GM12878 (cell line): Measurements from ENCODE around the gene SMTNL2. TPM values are rescaled to one million over a fixed set of nuclear protein-coding genes. Genes with fewer than 3 reads are reported as not detected.

Source experiments
- ATAC-seq: fragments of 200-7000 bp; cut with Tn5 transposase; 3 replicates; pipeline ENCODE4 v1.9.1; 2020; ENCODE audit warnings: mild to moderate bottlenecking, moderate library complexity
- BruUV-seq: library from RNA; stranded (reverse); fragments of 400-500 nt; replicated peaks from 2 replicates; lab custom pipeline; 2021; lab: Mats Ljungman, UMichigan
- CTCF ChIA-PET: fragments of 300-600 bp; sonication (Branson Sonifier 250); formaldehyde crosslinking; extraction: SDS; loops from one replicate; lab custom pipeline; 2021; ENCODE audit warnings: inconsistent platforms; lab: Yijun Ruan, JAX
- POLR2A ChIA-PET: fragments of 350-600 bp; formaldehyde crosslinking; extraction: SDS; loops from one replicate; lab custom pipeline; 2021; ENCODE audit warnings: inconsistent platforms; lab: Charles Lee
- RAD21 ChIA-PET: fragments of 300-600 bp; sonication (Branson Sonifier 250); formaldehyde crosslinking; loops from one replicate; lab custom pipeline; 2023; ENCODE audit warnings: antibody characterized with exemption; ENCODE audit not compliant: unreplicated experiment; lab: Charles Lee
- SMC1A ChIA-PET: fragments of 300-600 bp; sonication (Branson Sonifier 250); formaldehyde crosslinking; loops from one replicate; lab custom pipeline; 2023; ENCODE audit not compliant: unreplicated experiment, uncharacterized antibody; lab: Charles Lee
- DNase-seq: peaks from one replicate; pipeline ENCODE4 v3.0.0-alpha.2; 2011; ENCODE audit warnings: low read depth, low spot score
- FAIRE-seq: peaks from 3 replicates; lab custom pipeline; 2011; peaks lifted over from hg19 to GRCh38; lab: Jason Lieb, UNC
- H2AFZ ChIP-seq: 2 replicates; pipeline ENCODE4 v1.6.0; 2011; ENCODE audit warnings: low read depth, low read length, control low read depth; ENCODE audit not compliant: control insufficient read depth
- H3K27ac ChIP-seq: 2 replicates; pipeline ENCODE4 v1.5.1; 2011; ENCODE audit warnings: control low read depth; ENCODE audit not compliant: control insufficient read depth, insufficient read depth
- H3K27me3 ChIP-seq, 2 experiments: replicated peaks in 1 of 2; 2 replicates each; pipeline versions ENCODE4 v1.6.0 to v1.6.1; 2011; ENCODE audit warnings: low read length in 1 of 2; ENCODE audit not compliant: control insufficient read depth in 2 of 2, insufficient read depth in 2 of 2
- H3K36me3 ChIP-seq, 2 experiments: 2 replicates each; pipeline ENCODE4 v1.5.1; 2011; ENCODE audit warnings: low read length in 1 of 2; ENCODE audit not compliant: control insufficient read depth in 2 of 2, insufficient read depth in 2 of 2
- H3K4me1 ChIP-seq: 2 replicates; pipeline ENCODE4 v1.6.1; 2011; ENCODE audit warnings: mild to moderate bottlenecking, low read length, moderate library complexity, mixed read lengths; ENCODE audit not compliant: control insufficient read depth, insufficient read depth
- H3K4me2 ChIP-seq: 2 replicates; pipeline ENCODE4 v1.6.0; 2011; ENCODE audit warnings: control low read depth; ENCODE audit not compliant: control insufficient read depth, insufficient read depth
- H3K4me3 ChIP-seq: fragments of 200-600 bp; sonication (generic); 2 replicates; pipeline ENCODE4 v1.5.1; 2016
- H3K79me2 ChIP-seq: 2 replicates; pipeline ENCODE4 v1.6.0; 2011; ENCODE audit warnings: low read length; ENCODE audit not compliant: control insufficient read depth, insufficient read depth
- H3K9ac ChIP-seq: 2 replicates; pipeline ENCODE4 v1.8.0; 2011; ENCODE audit warnings: low read length, control low read depth, mixed read lengths; ENCODE audit not compliant: control insufficient read depth, insufficient read depth
- H3K9me3 ChIP-seq: replicated peaks from 3 replicates; pipeline ENCODE4 v1.5.1; 2011; ENCODE audit warnings: mild to moderate bottlenecking, low read length; ENCODE audit not compliant: control insufficient read depth, insufficient read depth
- H4K20me1 ChIP-seq: 2 replicates; pipeline ENCODE4 v1.6.0; 2011; ENCODE audit not compliant: control insufficient read depth, insufficient read depth
- ASH2L ChIP-seq: fragments of 300-600, 200-600 bp; sonication (generic); IDR thresholded peaks from 2 replicates; pipeline ENCODE4 v1.6.1; 2017; ENCODE audit warnings: low read depth, mild to moderate bottlenecking, borderline replicate concordance
- CEBPZ ChIP-seq: fragments of 150-350 bp; IDR thresholded peaks from 2 replicates; pipeline ENCODE4 v1.6.1; 2016; ENCODE audit warnings: low read depth, low read length
- CREB1 ChIP-seq: IDR thresholded peaks from 2 replicates; pipeline ENCODE4 v1.6.1; 2012; ENCODE audit warnings: low read depth, mild to moderate bottlenecking, inconsistent platforms
- CUX1 ChIP-seq: IDR thresholded peaks from 2 replicates; pipeline ENCODE4 v1.6.1; 2012; ENCODE audit warnings: improper control_type of control experiment, low read depth, low read length; ENCODE audit not compliant: insufficient replicate concordance
- FOXK2 ChIP-seq: fragments of 450-650 bp; IDR thresholded peaks from 2 replicates; pipeline ENCODE4 v1.6.1; 2017; ENCODE audit warnings: mild to moderate bottlenecking, moderate library complexity
- HDAC6 ChIP-seq: fragments of 200-600 bp; sonication (generic); IDR thresholded peaks from one replicate; pipeline ENCODE4 v1.8.0; 2017; ENCODE audit warnings: antibody characterized with exemption; ENCODE audit not compliant: unreplicated experiment
- IRF3 ChIP-seq: fragments of 450-650 bp; IDR thresholded peaks from 2 replicates; pipeline ENCODE4 v1.6.1; 2014; ENCODE audit warnings: mild to moderate bottlenecking
- KDM1A ChIP-seq: fragments of 200-600 bp; sonication (generic); IDR thresholded peaks from 2 replicates; pipeline ENCODE4 v1.6.1; 2016; ENCODE audit warnings: borderline replicate concordance
- MTA2 ChIP-seq: fragments of 450-650 bp; IDR thresholded peaks from 2 replicates; pipeline ENCODE4 v1.6.1; 2016; ENCODE audit warnings: low read depth, mild to moderate bottlenecking, moderate library complexity
- NRF1 ChIP-seq: conservative IDR thresholded peaks from 2 replicates; pipeline ENCODE4 v1.6.1; 2011; ENCODE audit warnings: mild to moderate bottlenecking, low read depth, low read length, improper control_type of control experiment
- POLR2AphosphoS2 ChIP-seq: IDR thresholded peaks from 2 replicates; pipeline ENCODE4 v1.6.1; 2011; ENCODE audit warnings: low read depth, mild to moderate bottlenecking, low read length, improper control_type of control experiment, moderate library complexity
- SUZ12 ChIP-seq: fragments of 200-600 bp; sonication (generic); IDR thresholded peaks from one replicate; pipeline ENCODE4 v1.6.1; 2018; ENCODE audit warnings: antibody characterized with exemption, mild to moderate bottlenecking; ENCODE audit not compliant: unreplicated experiment
- ZNF207 ChIP-seq: fragments of 450-650 bp; IDR thresholded peaks from 2 replicates; pipeline ENCODE4 v1.6.1; 2014; ENCODE audit warnings: antibody characterized with exemption, mild to moderate bottlenecking, borderline replicate concordance
- WGBS: methylation state at CpG from one replicate; pipeline ENCODE4 v1.1.6; 2016; ENCODE audit warnings: low lambda C conversion rate; ENCODE audit not compliant: insufficient replicate concordance, insufficient coverage; ENCODE audit errors: missing lambda C conversion rate; 5-methylcytosine and 5-hydroxymethylcytosine counted together
- in situ Hi-C: fragments of 300-500 bp; cut with MboI; formaldehyde crosslinking; loops from 9 replicates; pipeline ENCODE4 v1.14.3; 2018; ENCODE audit warnings: mixed read lengths
- intact Hi-C: fragments of 100-400 bp; cut with micrococcal nuclease; formaldehyde crosslinking; loops from one replicate; pipeline ENCODE4 v1.14.2; 2022; ENCODE audit not compliant: unreplicated experiment
- polyA plus RNA-seq, 11 experiments: library from polyadenylated mRNA; depleted of rRNA in 4 of 11; unstranded in 6 of 11; stranded (reverse) in 5 of 11; fragments of >200 nt; fragmentation: Nextera tagmentation in 4 of 11; fragmentation: Illumina TruSeq in 1 of 11; extraction: Ambion mirVana in 4 of 11; extraction: Trizol in 1 of 11; gene quantifications; 1 replicate in 1 of 11; 2 replicates in 10 of 11; pipeline versions ENCODE4 v1.2.1 to v1.2.3, GENCODE V29; 2011 to 2016; ENCODE audit warnings: inconsistent platforms in 2 of 11, missing spikeins in 2 of 11, low read depth in 1 of 11
- total RNA-seq, 4 experiments: library from RNA; depleted of rRNA in 3 of 4; stranded (reverse); fragments of >200 nt in 3 of 4; fragmentation: Illumina TruSeq in 1 of 4; extraction: Trizol in 1 of 4; gene quantifications; 2 replicates each; pipeline versions ENCODE4 v1.2.1 to v1.2.3, GENCODE V29; 2013 to 2021

SMTNL2 gene
- total and polyA plus RNA-seq, 10 of the 15 experiments (the other 5 are each of a cell fraction or from before 2014, with no cell fraction given), result not detected

- Histone ChIP-seq H3K27ac (no peak overlapping the region), H3K27me3 (no peaks in the 10 kb centered on the region), H3K36me3 (peaks cover 0 to 30% of the 10 kb centered on the region in 2 experiments; a peak in 3 of 4 replicates), H2AFZ (no peak overlapping the region), H3K9ac (no peak overlapping the region), H3K4me2 (no peak overlapping the region), H3K4me1 (no peaks in the 10 kb centered on the region), H3K79me2 (no peaks in the 10 kb centered on the region), H3K9me3 (no peaks in the 10 kb centered on the region), H3K4me3 (no peak overlapping the region), H4K20me1 (no peaks in the 10 kb centered on the region)
- RAD21 ChIA-PET, result interaction anchor here (1.1 kb wide), 1 partner anchor 115 kb away, joined by 4 read pairs; no protein-coding TSS in a partner anchor
- 76% methylated on average over 19 of the region's 19 CpGs for WGBS
- POLR2A ChIA-PET, result no interaction called here
- in situ Hi-C loops (no loop called here), intact Hi-C loops (no loop called here)
- ATAC-seq (no peak), DNase-seq (no peak), FAIRE-seq (no peak)
- SMC1A ChIA-PET, result interaction anchor here (0.8 kb wide), 1 partner anchor 24 kb away, joined by 3 read pairs; no protein-coding TSS in a partner anchor
- no TSS peak for BruUV-seq
- CTCF ChIA-PET, result interaction anchor here (1.0 to 1.7 kb wide), 2 partner anchors 29 to 117 kb away, joined by 3 to 4 read pairs; no protein-coding TSS in a partner anchor
- TF ChIP-seq CUX1, result no peak
- TF ChIP-seq FOXK2, result no peak
- no peak for TF ChIP-seq ZNF207
- TF ChIP-seq SUZ12, result no peak
- TF ChIP-seq NRF1, result no peak
- TF ChIP-seq POLR2AphosphoS2, result no peak
- TF ChIP-seq CEBPZ, result no peak
- no peak for TF ChIP-seq HDAC6
- no peak for TF ChIP-seq MTA2
- no peak for TF ChIP-seq CREB1
- no peak for TF ChIP-seq ASH2L
- no peak for TF ChIP-seq IRF3
- no peak for TF ChIP-seq KDM1A
Measured at GRCh38 chr17:4537451-4538235, 46.7 kb upstream of the SMTNL2 start.
